Ovary (tissue), 3 donors: ENCODE data around the gene MICALL2.

Experiments used
- EP300 ChIP-seq: sonication (generic); formaldehyde crosslinking; IDR thresholded peaks from one replicate; pipeline ENCODE4 v1.6.1; 2017; ENCODE audit warnings: antibody characterized with exemption
- TF ChIP-seq, protein P1 (sequence below), 3 donors: fragments of 450-650 bp in 2 of 3; fragments of 200-600 bp in 1 of 3; IDR thresholded peaks; one replicate each; pipeline versions ENCODE4 v1.5.1 to v1.8.0; 2016 to 2022; ENCODE audit warnings: antibody characterized with exemption in 3 of 3, mild to moderate bottlenecking in 1 of 3
- donor health status: DM: no; HTN: no; CAD: no.

DNA sequence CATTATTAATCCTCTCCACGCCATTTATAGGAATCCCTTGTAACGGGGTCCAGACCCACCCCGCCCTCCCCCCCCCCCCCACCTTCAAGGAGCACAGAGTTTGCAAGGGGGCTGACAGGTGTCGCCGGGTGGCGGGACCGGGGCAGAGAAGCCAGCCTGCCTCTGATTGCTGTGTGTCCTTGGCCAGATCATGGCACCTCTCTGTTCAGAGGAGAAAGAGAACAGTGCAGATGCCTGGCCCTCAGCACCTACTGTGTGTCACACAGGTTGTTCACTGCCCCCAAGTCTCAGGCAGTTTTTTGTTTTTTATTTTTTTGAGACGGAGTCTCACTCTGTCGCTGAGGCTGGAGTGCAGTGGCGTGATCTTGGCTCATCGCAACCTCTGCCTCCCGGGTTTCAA is 5.4 kb upstream of the MICALL2 start:
- no peak for TF ChIP-seq EP300
- TF ChIP-seq, protein P1, sequence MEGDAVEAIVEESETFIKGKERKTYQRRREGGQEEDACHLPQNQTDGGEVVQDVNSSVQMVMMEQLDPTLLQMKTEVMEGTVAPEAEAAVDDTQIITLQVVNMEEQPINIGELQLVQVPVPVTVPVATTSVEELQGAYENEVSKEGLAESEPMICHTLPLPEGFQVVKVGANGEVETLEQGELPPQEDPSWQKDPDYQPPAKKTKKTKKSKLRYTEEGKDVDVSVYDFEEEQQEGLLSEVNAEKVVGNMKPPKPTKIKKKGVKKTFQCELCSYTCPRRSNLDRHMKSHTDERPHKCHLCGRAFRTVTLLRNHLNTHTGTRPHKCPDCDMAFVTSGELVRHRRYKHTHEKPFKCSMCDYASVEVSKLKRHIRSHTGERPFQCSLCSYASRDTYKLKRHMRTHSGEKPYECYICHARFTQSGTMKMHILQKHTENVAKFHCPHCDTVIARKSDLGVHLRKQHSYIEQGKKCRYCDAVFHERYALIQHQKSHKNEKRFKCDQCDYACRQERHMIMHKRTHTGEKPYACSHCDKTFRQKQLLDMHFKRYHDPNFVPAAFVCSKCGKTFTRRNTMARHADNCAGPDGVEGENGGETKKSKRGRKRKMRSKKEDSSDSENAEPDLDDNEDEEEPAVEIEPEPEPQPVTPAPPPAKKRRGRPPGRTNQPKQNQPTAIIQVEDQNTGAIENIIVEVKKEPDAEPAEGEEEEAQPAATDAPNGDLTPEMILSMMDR (IDR thresholded peaks at IDR 0.05) = no peak
